IPS DF 6.9 (cell line): ENCODE data around the gene NPR1.
A peak's percentile ranks its signal among the peaks of the same experiment; 100 is the strongest.

Source experiments
- DNase-seq: peaks from one replicate; pipeline ENCODE4 v3.0.0-alpha.2; 2013; ENCODE audit warnings: low read depth, low spot score
- H3K27ac ChIP-seq: one replicate; pipeline ENCODE4 v1.5.1; 2013; ENCODE audit warnings: low read length, control low read depth
- H3K27me3 ChIP-seq: 2 replicates; pipeline ENCODE4 v1.6.1; 2013; ENCODE audit warnings: mild to moderate bottlenecking, low read length; ENCODE audit not compliant: control insufficient read depth, insufficient read depth
- H3K36me3 ChIP-seq: 2 replicates; pipeline ENCODE4 v1.6.1; 2013; ENCODE audit warnings: low read length; ENCODE audit not compliant: control insufficient read depth, insufficient read depth
- H3K4me1 ChIP-seq: 2 replicates; pipeline ENCODE4 v1.6.1; 2013; ENCODE audit warnings: low read length; ENCODE audit not compliant: control insufficient read depth, insufficient read depth
- H3K4me3 ChIP-seq: 2 replicates; pipeline ENCODE4 v1.5.1; 2013; ENCODE audit warnings: mild to moderate bottlenecking, low read length
- H3K9me3 ChIP-seq: 2 replicates; pipeline ENCODE4 v1.6.1; 2013; ENCODE audit warnings: low read length, inconsistent platforms; ENCODE audit not compliant: control insufficient read depth, insufficient read depth
- WGBS: extraction: QIAGEN DNeasy Blood & Tissue Kit; methylation state at CpG from one replicate; pipeline ENCODE4 v1.1.7; 2013; ENCODE audit warnings: mixed read lengths, missing lambda C conversion rate; ENCODE audit not compliant: insufficient read length, insufficient coverage; 5-methylcytosine and 5-hydroxymethylcytosine counted together

NPR1 gene

GRCh38 chr1:153679337-153680119 lies 1.0 kb downstream of the NPR1 start:
- Histone ChIP-seq H3K9me3 (no peaks in the 10 kb centered on the region), H3K27ac (no peak overlapping the region), H3K4me3 (peak overlapping the region; percentile 34), H3K27me3 (no peaks in the 10 kb centered on the region; the same call in 1 of the 2 replicates), H3K4me1 (no peaks in the 10 kb centered on the region), H3K36me3 (no peaks in the 10 kb centered on the region)
- WGBS, result no CpG with 5 or more reads among the region's 73 CpGs
- no peak for DNase-seq

GRCh38 chr1:153680120-153680403 lies 1.6 kb downstream of the NPR1 start:
- WGBS, result no CpG with 5 or more reads among the region's 10 CpGs
- peak overlapping the region; percentile 34; the same call in 1 of the 2 replicates for H3K4me3 ChIP-seq
- H3K27ac ChIP-seq, result no peak overlapping the region
- DNase-seq, result no peak
- no peaks in the 10 kb centered on the region for H3K4me1 ChIP-seq
- no peaks in the 10 kb centered on the region for H3K9me3 ChIP-seq
- H3K36me3 ChIP-seq, result no peaks in the 10 kb centered on the region
- H3K27me3 ChIP-seq, result no peaks in the 10 kb centered on the region; the same call in 1 of the 2 replicates

GRCh38 chr1:153682730-153683129 lies 4.2 kb downstream of the NPR1 start:
- no CpG with 5 or more reads among the region's 7 CpGs for WGBS
- H3K9me3 ChIP-seq, result no peaks in the 10 kb centered on the region
- no peaks in the 10 kb centered on the region; the same call in 1 of the 2 replicates for H3K27me3 ChIP-seq
- no peak overlapping the region for H3K27ac ChIP-seq
- H3K4me3 ChIP-seq, result no peak overlapping the region
- H3K4me1 ChIP-seq, result no peaks in the 10 kb centered on the region
- no peak for DNase-seq
- no peaks in the 10 kb centered on the region for H3K36me3 ChIP-seq

- DNase-seq, result no peak
- WGBS, result no CpG with 5 or more reads among the region's 5 CpGs
- H3K36me3 ChIP-seq, result no peaks in the 10 kb centered on the region
- H3K27ac ChIP-seq, result no peak overlapping the region
- no peaks in the 10 kb centered on the region for H3K9me3 ChIP-seq
- no peaks in the 10 kb centered on the region for H3K4me1 ChIP-seq
- H3K27me3 ChIP-seq, result no peaks in the 10 kb centered on the region; the same call in 1 of the 2 replicates
- H3K4me3 ChIP-seq, result no peak overlapping the region
Measured at GRCh38 chr1:153683854-153684253, 5.4 kb downstream of the NPR1 start.

- no peak for DNase-seq
- Histone ChIP-seq H3K4me1 (no peaks in the 10 kb centered on the region), H3K4me3 (no peak overlapping the region), H3K27ac (no peak overlapping the region), H3K9me3 (no peaks in the 10 kb centered on the region), H3K27me3 (no peaks in the 10 kb centered on the region), H3K36me3 (0 out of 2 replicates have a peak, but pooled peaks cover 3% of the 10 kb centered on the region)
- WGBS, result no CpG with 5 or more reads among the region's 12 CpGs
Measured at GRCh38 chr1:153684892-153685291, 6.4 kb downstream of the NPR1 start.

- H3K4me1 ChIP-seq, result no peaks in the 10 kb centered on the region
- no peak for DNase-seq
Measured at GRCh38 chr1:153685544-153686340, 7.3 kb downstream of the NPR1 start.

GRCh38 chr1:153687346-153688125 lies 9.0 kb downstream of the NPR1 start:
- Histone ChIP-seq H3K9me3 (no peaks in the 10 kb centered on the region), H3K27me3 (no peaks in the 10 kb centered on the region), H3K4me1 (no peaks in the 10 kb centered on the region), H3K27ac (no peak overlapping the region), H3K36me3 (0 out of 2 replicates have a peak, but pooled peaks cover 3% of the 10 kb centered on the region), H3K4me3 (no peak overlapping the region)
- WGBS, result no CpG with 5 or more reads among the region's 16 CpGs
- no peak for DNase-seq

More at GRCh38 chr1:153685544-153686340, 7.3 kb downstream of the NPR1 start:
- no peaks in the 10 kb centered on the region for H3K27me3 ChIP-seq
- no peak overlapping the region for H3K27ac ChIP-seq
- no peak overlapping the region for H3K4me3 ChIP-seq
- H3K36me3 ChIP-seq, result 0 out of 2 replicates have a peak, but pooled peaks cover 3% of the 10 kb centered on the region
- H3K9me3 ChIP-seq, result no peaks in the 10 kb centered on the region
- no CpG with 5 or more reads among the region's 11 CpGs for WGBS

GRCh38 chr1:153688276-153688675 lies 9.8 kb downstream of the NPR1 start:
- H3K27me3 ChIP-seq, result no peaks in the 10 kb centered on the region
- 0 out of 2 replicates have a peak, but pooled peaks cover 3% of the 10 kb centered on the region for H3K36me3 ChIP-seq
- H3K4me1 ChIP-seq, result no peaks in the 10 kb centered on the region
- no CpG with 5 or more reads among the region's 7 CpGs for WGBS
- no peak overlapping the region for H3K4me3 ChIP-seq
- no peak for DNase-seq
- H3K9me3 ChIP-seq, result no peaks in the 10 kb centered on the region
- H3K27ac ChIP-seq, result no peak overlapping the region

- DNase-seq, result no peak
- Histone ChIP-seq H3K4me1 (no peaks in the 10 kb centered on the region), H3K36me3 (0 out of 2 replicates have a peak, but pooled peaks cover 3% of the 10 kb centered on the region), H3K4me3 (no peak overlapping the region), H3K27ac (no peak overlapping the region), H3K27me3 (no peaks in the 10 kb centered on the region), H3K9me3 (no peaks in the 10 kb centered on the region)
- WGBS, result no CpG with 5 or more reads among the region's 18 CpGs
Measured at GRCh38 chr1:153688736-153689328, 10.3 kb downstream of the NPR1 start.

- H3K4me3 ChIP-seq, result no peak overlapping the region
- no peaks in the 10 kb centered on the region for H3K27me3 ChIP-seq
- H3K4me1 ChIP-seq, result peaks cover 7% of the 10 kb centered on the region; the same call in 1 of the 2 replicates
- no peak overlapping the region for H3K27ac ChIP-seq
- no peaks in the 10 kb centered on the region for H3K9me3 ChIP-seq
- 0 out of 2 replicates have a peak, but pooled peaks cover 3% of the 10 kb centered on the region for H3K36me3 ChIP-seq
- WGBS, result no CpG with 5 or more reads among the region's 4 CpGs
- no peak for DNase-seq
Measured at GRCh38 chr1:153693466-153693865, 15.0 kb downstream of the NPR1 start.
